Stomach (tissue), 9 donors: ENCODE measurements around the gene TGFBR3L. TPM values are rescaled to one million over a fixed set of nuclear protein-coding genes. Genes with fewer than 3 reads are reported as not detected.
A peak's percentile ranks its signal among the peaks of the same experiment; 100 is the strongest.

Experiments used
- DNase-seq, 2 donors: peaks; one replicate each; pipeline versions ENCODE4 v3.0.0 to v3.0.0-alpha.2; 2013 to 2019
- H3K27ac ChIP-seq, 5 donors: fragments of 200-600 bp in 4 of 5; sonication (generic) in 4 of 5; one replicate each; pipeline ENCODE4 v1.5.1; 2013 to 2019; ENCODE audit warnings: mild to moderate bottlenecking in 1 of 5, moderate library complexity in 1 of 5
- H3K27me3 ChIP-seq, 3 donors: fragments of 200-600 bp; sonication (generic); one replicate each; pipeline ENCODE4 v1.5.1; 2017 to 2019; ENCODE audit warnings: mixed run types in 1 of 3
- H3K36me3 ChIP-seq, 4 donors: fragments of 200-600 bp; sonication (generic); 1 replicate in 3 of 4; 2 replicates in 1 of 4; pipeline ENCODE4 v1.5.1; 2016 to 2019
- H3K4me1 ChIP-seq, 4 donors: fragments of 200-600 bp; sonication (generic); one replicate each; pipeline ENCODE4 v1.5.1; 2016 to 2019
- H3K4me3 ChIP-seq, 4 donors: fragments of 200-600 bp; sonication (generic) in 3 of 4; one replicate each; pipeline ENCODE4 v1.5.1; 2016 to 2019; ENCODE audit warnings: mild to moderate bottlenecking in 1 of 4
- H3K9me3 ChIP-seq, 4 donors: fragments of 200-600 bp; sonication (generic); one replicate each; pipeline ENCODE4 v1.5.1; 2016 to 2019
- CTCF ChIP-seq, 7 experiments: fragments of 450-650 bp in 4 of 7; fragments of 200-600 bp in 3 of 7; sonication (generic) in 3 of 7; IDR thresholded peaks; one replicate each; pipeline ENCODE4 v1.5.1; 2016 to 2019; ENCODE audit warnings: antibody characterized with exemption in 7 of 7, control low read depth in 2 of 7, mild to moderate bottlenecking in 1 of 7
- EP300 ChIP-seq: sonication (generic); formaldehyde crosslinking; IDR thresholded peaks from one replicate; pipeline ENCODE4 v1.6.1; 2017; ENCODE audit warnings: antibody characterized with exemption
- POLR2A ChIP-seq, 4 donors: fragments of 450-650 bp; IDR thresholded peaks; one replicate each; pipeline ENCODE4 v1.6.1; 2016; ENCODE audit warnings: antibody characterized with exemption in 4 of 4, control low read depth in 2 of 4, mild to moderate bottlenecking in 1 of 4, moderate library complexity in 1 of 4
- POLR2AphosphoS5 ChIP-seq, 3 donors: sonication (generic); formaldehyde crosslinking; IDR thresholded peaks; one replicate each; pipeline ENCODE4 v1.6.1; 2016; ENCODE audit warnings: antibody characterized with exemption in 3 of 3
- WGBS, 5 donors: extraction: QIAGEN DNeasy Blood & Tissue Kit in 3 of 5; methylation state at CpG; one replicate each; pipeline versions ENCODE4 v1.1.5 to v1.1.7; 2013 to 2018; 5-methylcytosine and 5-hydroxymethylcytosine counted together
- intact Hi-C: fragments of 100-400 bp; cut with DNase I; formaldehyde crosslinking; loops from one replicate; pipeline ENCODE4 v1.15.1; 2023; ENCODE audit warnings: low total_unique reads
- polyA plus RNA-seq, 3 donors: library from polyadenylated mRNA; stranded (reverse); fragments of 200-250 nt; gene quantifications; one replicate each; pipeline ENCODE4 v1.2.3, GENCODE V29; 2013
- total RNA-seq, 5 donors: library from RNA; depleted of rRNA; stranded (reverse); fragments of >200 nt; gene quantifications; one replicate each; pipeline versions ENCODE4 v1.1.0 to v1.2.3, GENCODE V29; 2014 to 2016
- donor health status: healthy with polysubstance abuse.
- donor health status: Bipolar disorder and iron deficiency.
- donor health status: healthy.

Gene TGFBR3L
- total and polyA plus RNA-seq, 8 donors, result 1.5 TPM; not detected in 7

- Histone ChIP-seq H3K9me3 (no peaks in the 10 kb centered on the region), H3K27ac (no peak overlapping the region), H3K27me3 (peaks cover 8 to 57% (median 33%) of the 10 kb centered on the region in 3 donors), H3K4me3 (peak overlapping the region in 3 of 4 donors; percentile 35 to 53 (median 39)), H3K36me3 (no peaks in the 10 kb centered on the region), H3K4me1 (peaks cover 28 to 49% (median 47%) of the 10 kb centered on the region in 4 donors)
- TF ChIP-seq EP300 (no peak), POLR2A (IDR thresholded peaks at IDR 0.05) (no peak), CTCF (IDR thresholded peaks at IDR 0.05) (no peak), POLR2AphosphoS5 (IDR thresholded peaks at IDR 0.05) (no peak)
- no peak for DNase-seq
- intact Hi-C loops, result no loop called here
- 30 to 49% (median 39%) methylated on average over 11 to 12 of the region's 12 CpGs for WGBS, 5 donors
These were observed 39.7 kb upstream of the TGFBR3L start for GRCh38 chr19:7874897-7875273.

GRCh38 chr19:7877249-7877836 lies 37.3 kb upstream of the TGFBR3L start:
- intact Hi-C loops, result no loop called here
- Histone ChIP-seq H3K27ac (no peak overlapping the region), H3K36me3 (no peaks in the 10 kb centered on the region), H3K4me1 (peaks cover 12 to 25% (median 23%) of the 10 kb centered on the region in 4 donors), H3K27me3 (peaks cover 8 to 49% (median 30%) of the 10 kb centered on the region in 3 donors), H3K9me3 (no peaks in the 10 kb centered on the region), H3K4me3 (no peak overlapping the region)
- DNase-seq, result no peak
- TF ChIP-seq POLR2A (IDR thresholded peaks at IDR 0.05) (no peak), CTCF (IDR thresholded peaks at IDR 0.05) (no peak), POLR2AphosphoS5 (IDR thresholded peaks at IDR 0.05) (no peak), EP300 (no peak)
- WGBS, 5 donors, result 73 to 79% (median 75%) methylated on average over 6 of the region's 6 CpGs

GRCh38 chr19:7879111-7879807 lies 35.4 kb upstream of the TGFBR3L start:
- H3K27ac ChIP-seq, result no peak overlapping the region
- peaks cover 2 to 8% (median 6%) of the 10 kb centered on the region in 4 donors for H3K4me1 ChIP-seq
- H3K36me3 ChIP-seq, result no peaks in the 10 kb centered on the region
- H3K4me3 ChIP-seq, result no peak overlapping the region
- intact Hi-C loops, result no loop called here
- WGBS, 5 donors, result 68 to 76% (median 70%) methylated on average over 12 to 18 of the region's 18 CpGs
- no peaks in the 10 kb centered on the region for H3K9me3 ChIP-seq
- TF ChIP-seq EP300 (no peak), CTCF (IDR thresholded peaks at IDR 0.05) (no peak), POLR2AphosphoS5 (IDR thresholded peaks at IDR 0.05) (no peak), POLR2A (IDR thresholded peaks at IDR 0.05) (no peak)
- peaks cover 0 to 30% (median 11%) of the 10 kb centered on the region in 3 donors for H3K27me3 ChIP-seq
- DNase-seq, result no peak

GRCh38 chr19:7879836-7880235 lies 34.8 kb upstream of the TGFBR3L start:
- WGBS, 5 donors, result 80 to 88% (median 83%) methylated on average over 16 to 19 of the region's 19 CpGs
- DNase-seq, result no peak
- TF ChIP-seq EP300 (no peak), POLR2A (IDR thresholded peaks at IDR 0.05) (no peak), POLR2AphosphoS5 (IDR thresholded peaks at IDR 0.05) (no peak), CTCF (IDR thresholded peaks at IDR 0.05) (no peak)
- peaks cover 0 to 3% (median under 1%) of the 10 kb centered on the region in 4 donors for H3K4me1 ChIP-seq
- H3K9me3 ChIP-seq, result no peaks in the 10 kb centered on the region
- peaks cover 0 to 24% (median 6%) of the 10 kb centered on the region in 3 donors for H3K27me3 ChIP-seq
- intact Hi-C loops, result no loop called here
- H3K36me3 ChIP-seq, result no peaks in the 10 kb centered on the region
- H3K27ac ChIP-seq, result no peak overlapping the region
- no peak overlapping the region for H3K4me3 ChIP-seq
